CD4-positive, alpha-beta T cell (primary cell): ENCODE measurements around the gene LIPA. TPM values are rescaled to one million over a fixed set of nuclear protein-coding genes. Genes with fewer than 3 reads are reported as not detected.
"Not testable (repeated sequence)": the region's sequence is repeated elsewhere in the genome, so short reads cannot be mapped to it uniquely, and the experiment has no call there.

ENCODE experiments used
- ATAC-seq: fragments of 200-7000 bp; cut with Tn5 transposase; one replicate; pipeline ENCODE4 v1.10.0; 2022; ENCODE audit warnings: mild to moderate bottlenecking; ENCODE audit not compliant: poor library complexity
- CTCF ChIA-PET: fragments of 350-600 bp; sonication (Branson Sonifier 250); formaldehyde crosslinking; loops from one replicate; lab custom pipeline; 2021; ENCODE audit warnings: antibody characterized with exemption, inconsistent platforms; lab: Charles Lee
- POLR2A ChIA-PET: fragments of 350-600 bp; sonication (Branson Sonifier 250); formaldehyde crosslinking; loops from one replicate; lab custom pipeline; 2021; ENCODE audit warnings: antibody characterized with exemption, inconsistent platforms; lab: Charles Lee
- DNase-seq, 14 experiments: peaks; one replicate each; pipeline ENCODE4 v3.0.0-alpha.2; 2013 to 2020; ENCODE audit warnings: mixed read lengths in 2 of 14
- H3K27ac ChIP-seq, 2 donors: one replicate each; pipeline versions ENCODE4 v1.5.1 to v1.7.0; 2013; ENCODE audit warnings: low read length in 2 of 2, low read depth in 1 of 2, mild to moderate bottlenecking in 1 of 2
- H3K27me3 ChIP-seq, 2 experiments: 1 replicate in 1 of 2; 2 replicates in 1 of 2; pipeline versions ENCODE4 v1.6.1 to v1.7.0; 2013; ENCODE audit warnings: low read length in 2 of 2, control low read depth in 1 of 2, mild to moderate bottlenecking in 1 of 2, moderate library complexity in 1 of 2; ENCODE audit not compliant: insufficient read depth in 2 of 2, control insufficient read depth in 1 of 2
- H3K36me3 ChIP-seq: one replicate; pipeline ENCODE4 v1.6.1; 2013; ENCODE audit warnings: low read length, control low read depth; ENCODE audit not compliant: insufficient read depth
- H3K4me1 ChIP-seq: one replicate; pipeline ENCODE4 v1.6.1; 2013; ENCODE audit warnings: low read length, control low read depth; ENCODE audit not compliant: insufficient read depth
- H3K4me3 ChIP-seq: one replicate; pipeline ENCODE4 v1.5.1; 2013; ENCODE audit warnings: mild to moderate bottlenecking, low read length, moderate library complexity
- H3K9me3 ChIP-seq, 2 experiments: 1 replicate in 1 of 2; 2 replicates in 1 of 2; pipeline versions ENCODE4 v1.6.1 to v1.7.0; 2013; ENCODE audit warnings: low read length in 2 of 2, mild to moderate bottlenecking in 2 of 2, control low read depth in 1 of 2, moderate library complexity in 1 of 2; ENCODE audit not compliant: control insufficient read depth in 1 of 2, insufficient read depth in 1 of 2
- H3K27ac Mint-ChIP-seq: one replicate; pipeline ENCODE4 v1.8.0; 2020; ENCODE audit warnings: mixed read lengths
- H3K27me3 Mint-ChIP-seq: one replicate; pipeline ENCODE4 v1.8.0; 2021; ENCODE audit warnings: mixed read lengths
- H3K36me3 Mint-ChIP-seq: one replicate; pipeline ENCODE4 v1.8.0; 2021; ENCODE audit warnings: low read depth, mixed read lengths
- H3K4me1 Mint-ChIP-seq: one replicate; pipeline ENCODE4 v1.8.0; 2021; ENCODE audit warnings: low read depth, mixed read lengths
- H3K4me3 Mint-ChIP-seq: one replicate; pipeline ENCODE4 v1.8.0; 2020; ENCODE audit warnings: mild to moderate bottlenecking, mixed read lengths
- H3K9me3 Mint-ChIP-seq: one replicate; pipeline ENCODE4 v1.8.0; 2020; ENCODE audit warnings: mixed read lengths
- intact Hi-C, 2 experiments: fragments of 100-400 bp; cut with DNase I in 1 of 2; cut with micrococcal nuclease in 1 of 2; formaldehyde crosslinking; loops; one replicate each; pipeline versions ENCODE4 v1.15.1 to v1.9.0; 2023 to 2025; cut with DNase I, micrococcal nuclease
- total RNA-seq, 174 experiments: library from RNA in 2 of 174; stranded (reverse) in 2 of 174; gene quantifications; one replicate each; pipeline ENCODE4 v1.2.3 and lab custom pipeline; 2021 to 2026
- TF ChIP-seq, protein P1 (sequence below): fragments of 200-600 bp; IDR thresholded peaks from one replicate; pipeline ENCODE4 v1.8.0; 2022; ENCODE audit warnings: antibody characterized with exemption, mild to moderate bottlenecking

The LIPA gene
- total RNA-seq, 2 experiments from 2014 or later, result 15.6 to 16.4 TPM

DNA sequence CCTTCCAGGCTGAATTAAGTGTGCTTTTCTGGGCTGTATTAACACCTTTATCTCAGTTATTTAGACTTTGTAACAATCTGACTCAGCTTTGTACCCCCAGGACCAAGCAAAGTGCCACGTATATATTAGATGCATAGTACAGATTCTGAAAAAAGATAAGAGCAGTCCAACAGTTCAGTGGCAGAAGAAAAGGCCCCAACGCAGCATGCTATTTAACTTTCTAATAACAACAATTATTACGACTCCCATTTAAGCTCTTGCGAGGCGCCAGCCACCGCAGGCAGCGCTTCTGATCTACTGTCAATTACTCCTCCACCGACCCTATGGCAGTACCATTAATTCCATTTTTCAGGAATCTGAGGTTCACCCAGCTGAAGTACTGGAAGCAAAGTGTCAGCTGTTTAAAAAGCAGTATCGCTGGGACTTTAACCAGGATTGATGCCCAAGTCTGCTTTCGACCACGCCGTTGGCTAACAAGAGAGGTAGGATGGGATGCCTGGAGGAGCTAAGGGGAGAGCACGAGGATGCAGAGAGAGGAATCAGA, 638 bp downstream of the LIPA start:
- intact Hi-C loops, result loop anchor here (5.0 to 10.0 kb wide), 4 partner anchors 51 to 454 kb away; partner anchors contain the start of genes KIF20B (in 2 of the 2), IFIT2 (in 1 of the 2) and IFIT5 (in 1 of the 2)
- H3K4me3 ChIP-seq, result peak overlapping the region; percentile 72
- H3K4me3 Mint-ChIP-seq, result peak overlapping the region; percentile 92
- no peak overlapping the region for H3K27ac ChIP-seq
- TF ChIP-seq, protein P1, sequence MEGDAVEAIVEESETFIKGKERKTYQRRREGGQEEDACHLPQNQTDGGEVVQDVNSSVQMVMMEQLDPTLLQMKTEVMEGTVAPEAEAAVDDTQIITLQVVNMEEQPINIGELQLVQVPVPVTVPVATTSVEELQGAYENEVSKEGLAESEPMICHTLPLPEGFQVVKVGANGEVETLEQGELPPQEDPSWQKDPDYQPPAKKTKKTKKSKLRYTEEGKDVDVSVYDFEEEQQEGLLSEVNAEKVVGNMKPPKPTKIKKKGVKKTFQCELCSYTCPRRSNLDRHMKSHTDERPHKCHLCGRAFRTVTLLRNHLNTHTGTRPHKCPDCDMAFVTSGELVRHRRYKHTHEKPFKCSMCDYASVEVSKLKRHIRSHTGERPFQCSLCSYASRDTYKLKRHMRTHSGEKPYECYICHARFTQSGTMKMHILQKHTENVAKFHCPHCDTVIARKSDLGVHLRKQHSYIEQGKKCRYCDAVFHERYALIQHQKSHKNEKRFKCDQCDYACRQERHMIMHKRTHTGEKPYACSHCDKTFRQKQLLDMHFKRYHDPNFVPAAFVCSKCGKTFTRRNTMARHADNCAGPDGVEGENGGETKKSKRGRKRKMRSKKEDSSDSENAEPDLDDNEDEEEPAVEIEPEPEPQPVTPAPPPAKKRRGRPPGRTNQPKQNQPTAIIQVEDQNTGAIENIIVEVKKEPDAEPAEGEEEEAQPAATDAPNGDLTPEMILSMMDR, result no peak
- H3K9me3 ChIP-seq, result peaks cover 0 to 6% of the 10 kb centered on the region in 2 experiments
- no peaks in the 10 kb centered on the region for H3K27me3 Mint-ChIP-seq
- peaks cover 33% of the 10 kb centered on the region for H3K4me1 Mint-ChIP-seq
- H3K36me3 Mint-ChIP-seq, result peaks cover 12% of the 10 kb centered on the region
- peak in 1 of 14 experiments; percentile 6 for DNase-seq
- no peaks in the 10 kb centered on the region for H3K27me3 ChIP-seq
- H3K36me3 ChIP-seq, result no peaks in the 10 kb centered on the region
- H3K4me1 ChIP-seq, result peaks cover 10% of the 10 kb centered on the region
- peak overlapping the region; percentile 89 for H3K27ac Mint-ChIP-seq
- ATAC-seq, result no peak
- ChIA-PET POLR2A (interaction anchor here (0.7 to 3.3 kb wide), 14 partner anchors 11 to 1389 kb away, joined by 3 to 35 read pairs (median 8); partner anchors contain the start of genes IFIT1, IFIT2, IFIT5 and KIF20B), CTCF (interaction anchor here (0.7 to 2.0 kb wide), 6 partner anchors 27 to 450 kb away, joined by 3 to 5 read pairs (median 4); partner anchors contain the start of gene KIF20B)
- H3K9me3 Mint-ChIP-seq, result no peaks in the 10 kb centered on the region

DNA sequence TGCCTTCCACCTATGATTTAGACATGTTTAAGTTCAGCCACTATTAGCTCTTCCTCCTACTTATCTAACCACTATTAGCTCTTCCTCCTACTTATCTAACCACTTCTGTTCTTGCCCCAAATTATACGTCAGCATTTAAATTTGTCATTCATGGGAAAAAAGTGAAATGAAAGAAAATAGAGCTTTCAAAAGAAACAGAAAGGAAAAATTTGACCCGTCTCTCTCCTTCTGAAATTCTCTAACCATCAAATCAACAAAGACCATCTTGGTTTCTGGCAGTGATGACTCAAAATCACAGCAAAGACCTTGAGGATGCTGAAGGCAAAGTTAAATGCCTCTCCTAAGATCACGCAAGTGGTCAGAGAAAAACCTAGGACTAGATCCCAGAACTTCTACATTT, 2.6 kb downstream of the LIPA start:
- H3K4me3 Mint-ChIP-seq, result no peak overlapping the region
- H3K36me3 ChIP-seq, result peaks cover 7% of the 10 kb centered on the region
- peaks cover 36% of the 10 kb centered on the region for H3K4me1 Mint-ChIP-seq
- ChIA-PET CTCF (no interaction called here), POLR2A (no interaction called here)
- peak overlapping the region; percentile 21 for H3K27ac Mint-ChIP-seq
- DNase-seq (no peak), ATAC-seq (no peak)
- peaks cover 21% of the 10 kb centered on the region for H3K36me3 Mint-ChIP-seq
- H3K9me3 ChIP-seq, result peaks cover 0 to 2% of the 10 kb centered on the region in 2 experiments
- no peak overlapping the region for H3K27ac ChIP-seq
- no peak overlapping the region for H3K4me3 ChIP-seq
- intact Hi-C loops, result no loop called here
- no peaks in the 10 kb centered on the region for H3K27me3 ChIP-seq
- H3K27me3 Mint-ChIP-seq, result no peaks in the 10 kb centered on the region
- H3K4me1 ChIP-seq, result peaks cover 10% of the 10 kb centered on the region
- H3K9me3 Mint-ChIP-seq, result no peaks in the 10 kb centered on the region
- TF ChIP-seq, protein P1, result no peak

DNA sequence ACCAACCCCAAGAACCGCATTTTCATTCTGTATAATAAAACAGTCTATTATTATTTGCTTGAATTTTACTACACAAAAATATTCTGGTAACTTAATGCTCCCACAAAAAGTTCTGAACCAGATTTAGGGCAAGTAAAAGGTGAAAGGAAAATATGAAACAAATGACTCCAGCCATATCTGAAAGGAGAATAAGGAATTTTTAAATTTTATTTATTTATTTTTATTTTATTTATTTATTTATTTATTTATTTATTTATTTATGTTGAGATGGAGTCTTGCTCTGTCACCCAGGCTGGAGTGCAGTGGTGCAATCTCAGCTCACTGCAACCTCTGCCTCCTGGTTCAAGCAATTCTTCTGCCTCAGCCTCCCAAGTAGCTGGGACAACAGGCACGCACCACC, 4.0 kb downstream of the LIPA start:
- H3K27me3 Mint-ChIP-seq, intact Hi-C loops, H3K27ac Mint-ChIP-seq, H3K4me3 Mint-ChIP-seq, H3K9me3 ChIP-seq, H3K4me3 ChIP-seq, H3K27me3 ChIP-seq, H3K9me3 Mint-ChIP-seq, H3K27ac ChIP-seq, POLR2A ChIA-PET, ATAC-seq, DNase-seq: not testable (repeated sequence)
- peaks cover 46% of the 10 kb centered on the region for H3K4me1 Mint-ChIP-seq
- H3K36me3 ChIP-seq, result peaks cover 15% of the 10 kb centered on the region
- peaks cover 10% of the 10 kb centered on the region for H3K4me1 ChIP-seq
- peaks cover 26% of the 10 kb centered on the region for H3K36me3 Mint-ChIP-seq
- CTCF ChIA-PET, result interaction anchor here (0.7 to 1.8 kb wide), 2 partner anchors 29 to 34 kb away, joined by 3 to 6 read pairs; no protein-coding TSS in a partner anchor
